A549 (cell line): Measurements from ENCODE around the gene GPX7. TPM values are rescaled to one million over a fixed set of nuclear protein-coding genes. Genes with fewer than 3 reads are reported as not detected.

Source experiments
- ATAC-seq, 2 experiments: fragments of 200-7000 bp in 1 of 2; fragments of >200 bp in 1 of 2; cut with Nextera tagmentation in 1 of 2; cut with Tn5 transposase in 1 of 2; 3 replicates each; pipeline versions ENCODE4 v1.8.0 to v1.9.1; 2018 to 2020; ENCODE audit warnings: mild to moderate bottlenecking in 1 of 2, moderate library complexity in 1 of 2
- CTCF ChIA-PET: fragments of 300-600 bp; sonication (Branson Sonifier 250); formaldehyde crosslinking; extraction: SDS; loops from one replicate; lab custom pipeline; 2021; ENCODE audit warnings: antibody characterized with exemption, inconsistent platforms; lab: Yijun Ruan, JAX
- POLR2A ChIA-PET: fragments of 350-600 bp; formaldehyde crosslinking; extraction: SDS; loops from one replicate; lab custom pipeline; 2021; ENCODE audit warnings: antibody characterized with exemption, inconsistent platforms; lab: Yijun Ruan, JAX
- DNase-seq, 2 experiments: peaks; one replicate each; pipeline versions ENCODE4 v3.0.0 to v3.0.0-alpha.2; 2011 to 2016; ENCODE audit warnings: low read depth in 1 of 2, low spot score in 1 of 2
- FAIRE-seq: peaks from 2 replicates; lab custom pipeline; 2011; peaks lifted over from hg19 to GRCh38; lab: Jason Lieb, UNC
- H3K27ac ChIP-seq, 2 experiments: fragments of >200 bp; sonication (Bioruptor Twin); formaldehyde crosslinking; 3 replicates each; pipeline ENCODE4 v1.5.1; 2016 to 2017
- H3K4me1 ChIP-seq: fragments of >200 bp; sonication (Bioruptor Twin); formaldehyde crosslinking; 3 replicates; pipeline ENCODE4 v1.6.1; 2016
- H3K4me2 ChIP-seq: fragments of >200 bp; sonication (Bioruptor Twin); formaldehyde crosslinking; 3 replicates; pipeline ENCODE4 v1.6.1; 2016
- H3K4me3 ChIP-seq: fragments of >200 bp; sonication (Bioruptor Twin); formaldehyde crosslinking; 3 replicates; pipeline ENCODE4 v1.5.1; 2016
- H3K9me3 ChIP-seq: fragments of >200 bp; sonication (Bioruptor Twin); formaldehyde crosslinking; 3 replicates; pipeline ENCODE4 v1.6.1; 2016
- ATOH8 ChIP-seq: fragments of 250-450 bp; sonication (Bioruptor Pico); IDR thresholded peaks from 2 replicates; pipeline ENCODE4 v1.5.0; 2020; ENCODE audit warnings: low read depth, mild to moderate bottlenecking, moderate library complexity
- BHLHE40 ChIP-seq: IDR thresholded peaks from 2 replicates; pipeline ENCODE4 v1.6.1; 2012; ENCODE audit warnings: low read depth, low read length, inconsistent platforms
- CHD2 ChIP-seq: fragments of 150-350 bp; IDR thresholded peaks from 2 replicates; pipeline ENCODE4 v1.6.1; 2014; ENCODE audit warnings: low read length; ENCODE audit not compliant: partially characterized antibody
- CHD4 ChIP-seq: fragments of 200-600 bp; sonication (generic); IDR thresholded peaks from 2 replicates; pipeline ENCODE4 v1.6.1; 2016; ENCODE audit warnings: antibody characterized with exemption, mild to moderate bottlenecking, borderline replicate concordance
- EHF ChIP-seq: fragments of 250-450 bp; sonication (Bioruptor Pico); IDR thresholded peaks from 2 replicates; pipeline ENCODE4 v1.5.0; 2020; ENCODE audit warnings: mild to moderate bottlenecking
- EHMT2 ChIP-seq: fragments of 200-600 bp; sonication (generic); IDR thresholded peaks from 2 replicates; pipeline ENCODE4 v1.6.1; 2016; ENCODE audit warnings: antibody characterized with exemption, low read depth, mild to moderate bottlenecking, moderate library complexity
- ESRRA ChIP-seq: fragments of 150-350 bp; IDR thresholded peaks from 2 replicates; pipeline ENCODE4 v1.6.1; 2014; ENCODE audit warnings: mild to moderate bottlenecking, low read length, borderline replicate concordance
- FOSL2 ChIP-seq, 2 experiments: fragments of 450-650 bp in 1 of 2; fragments of >200 bp in 1 of 2; sonication (Bioruptor Twin) in 1 of 2; formaldehyde crosslinking; IDR thresholded peaks; 2 replicates each; pipeline versions ENCODE4 v1.5.0 to v1.6.1; 2016 to 2020; ENCODE audit warnings: mild to moderate bottlenecking in 1 of 2, moderate library complexity in 1 of 2
- GATA3 ChIP-seq: IDR thresholded peaks from 2 replicates; pipeline ENCODE4 v1.6.1; 2012; ENCODE audit warnings: borderline replicate concordance
- HDAC2 ChIP-seq: fragments of 200-600 bp; sonication (generic); IDR thresholded peaks from 2 replicates; pipeline ENCODE4 v1.6.1; 2016
- HOXA7 ChIP-seq: fragments of 250-450 bp; sonication (Bioruptor Pico); IDR thresholded peaks from 2 replicates; pipeline ENCODE4 v1.5.0; 2020; ENCODE audit warnings: mild to moderate bottlenecking, moderate library complexity
- KDM1A ChIP-seq: fragments of 200-600 bp; sonication (generic); IDR thresholded peaks from 2 replicates; pipeline ENCODE4 v1.6.1; 2016; ENCODE audit warnings: low read depth, mild to moderate bottlenecking
- KDM5A ChIP-seq: fragments of 200-600 bp; sonication (generic); IDR thresholded peaks from 2 replicates; pipeline ENCODE4 v1.6.1; 2016; ENCODE audit warnings: antibody characterized with exemption, mild to moderate bottlenecking
- MYC ChIP-seq: IDR thresholded peaks from 2 replicates; pipeline ENCODE4 v1.6.1; 2012; ENCODE audit warnings: mild to moderate bottlenecking, inconsistent platforms, low read length, improper control_type of control experiment, borderline replicate concordance
- NR3C1 ChIP-seq: fragments of >200 bp; sonication (Bioruptor Twin); formaldehyde crosslinking; IDR thresholded peaks from 3 replicates; pipeline ENCODE4 v1.6.1; 2017
- PHF8 ChIP-seq: fragments of 200-600 bp; sonication (generic); IDR thresholded peaks from 2 replicates; pipeline ENCODE4 v1.6.1; 2016; ENCODE audit warnings: low read depth, mild to moderate bottlenecking, antibody characterized with exemption, moderate library complexity, borderline replicate concordance
- POLR2A ChIP-seq: IDR thresholded peaks from 2 replicates; pipeline ENCODE4 v1.6.1; 2012; ENCODE audit warnings: mild to moderate bottlenecking, low read length
- POLR2AphosphoS2 ChIP-seq: conservative IDR thresholded peaks from 2 replicates; pipeline ENCODE4 v1.6.1; 2012; ENCODE audit warnings: low read length, improper control_type of control experiment, inconsistent platforms
- RARB ChIP-seq: fragments of 250-450 bp; sonication (Bioruptor Pico); IDR thresholded peaks from 2 replicates; pipeline ENCODE4 v1.8.0; 2021; ENCODE audit warnings: mild to moderate bottlenecking, moderate library complexity
- RCOR1 ChIP-seq: fragments of 150-350 bp; IDR thresholded peaks from 2 replicates; pipeline ENCODE4 v1.6.1; 2014; ENCODE audit warnings: antibody characterized with exemption, low read length, low read depth
- REST ChIP-seq: fragments of 200-600 bp; sonication (generic); IDR thresholded peaks from 2 replicates; pipeline ENCODE4 v1.6.1; 2016; ENCODE audit warnings: antibody characterized with exemption, mild to moderate bottlenecking, moderate library complexity
- RFX5 ChIP-seq: fragments of 450-650 bp; IDR thresholded peaks from 2 replicates; pipeline ENCODE4 v1.7.1; 2014; ENCODE audit warnings: antibody characterized with exemption, mild to moderate bottlenecking, moderate library complexity
- SMC3 ChIP-seq: fragments of >200 bp; sonication (Bioruptor Twin); formaldehyde crosslinking; IDR thresholded peaks from 3 replicates; pipeline ENCODE4 v1.6.1; 2018; ENCODE audit warnings: inconsistent platforms
- SREBF2 ChIP-seq: fragments of 450-650 bp; IDR thresholded peaks from 2 replicates; pipeline ENCODE4 v1.6.1; 2014; ENCODE audit warnings: mild to moderate bottlenecking, moderate library complexity
- TP53 ChIP-seq: fragments of 250-450 bp; sonication (Bioruptor Pico); IDR thresholded peaks from 2 replicates; pipeline ENCODE4 v1.5.0; 2021; ENCODE audit warnings: mild to moderate bottlenecking, moderate library complexity
- WGBS: methylation state at CpG from one replicate; pipeline ENCODE4 v1.1.6; 2017; ENCODE audit errors: missing lambda C conversion rate; 5-methylcytosine and 5-hydroxymethylcytosine counted together
- polyA plus RNA-seq, 4 experiments: library from polyadenylated mRNA; depleted of rRNA in 3 of 4; stranded (reverse); fragments of >200 nt; fragmentation: RNase III in 1 of 4; extraction: RNeasy Plus Mini Kit Qiagen cat#74134 plus additional on column Dnase treatment in 1 of 4; gene quantifications; 2 replicates in 3 of 4; 3 replicates in 1 of 4; pipeline ENCODE4 v1.2.3, GENCODE V29; 2011 to 2017
- TF ChIP-seq, protein P1 (sequence below): fragments of >200 bp; sonication (Bioruptor Twin); formaldehyde crosslinking; IDR thresholded peaks from 2 replicates; pipeline ENCODE4 v1.6.1; 2016
- TF ChIP-seq, protein P2 (sequence below): fragments of 150-350 bp; IDR thresholded peaks from 2 replicates; pipeline ENCODE4 v1.6.1; 2014; ENCODE audit warnings: low read depth, mild to moderate bottlenecking, low read length
- TF ChIP-seq, protein P3 (sequence below): fragments of 450-650 bp; IDR thresholded peaks from 2 replicates; pipeline ENCODE4 v1.6.1; 2014; ENCODE audit warnings: antibody characterized with exemption
- TF ChIP-seq, protein P4 (sequence below): fragments of 250-450 bp; sonication (Bioruptor Pico); IDR thresholded peaks from 2 replicates; pipeline ENCODE4 v1.5.0; 2021; ENCODE audit warnings: mild to moderate bottlenecking, moderate library complexity, borderline replicate concordance

GPX7 gene
- polyA plus RNA-seq, 2 of the 4 experiments (the other 2 are of a cell fraction) = not detected

DNA sequence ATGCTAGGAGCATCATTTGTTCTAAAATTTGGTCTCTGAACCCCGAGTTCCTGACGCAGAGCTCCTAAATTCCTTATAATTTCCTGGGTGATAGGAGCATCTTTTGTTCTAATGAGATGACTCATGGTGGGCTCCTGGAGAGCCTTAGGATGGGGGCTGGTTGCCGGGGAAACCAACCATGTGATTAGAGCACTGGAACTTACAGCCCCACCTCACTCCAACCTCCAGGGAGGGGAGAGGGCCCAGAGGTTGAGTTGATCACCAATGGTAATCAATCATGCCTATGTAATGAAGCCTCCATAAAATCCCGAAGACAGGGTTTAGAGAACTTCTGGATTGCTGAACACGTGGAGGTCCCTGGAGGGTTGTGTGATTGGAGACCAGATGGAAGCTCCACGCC is 38.5 kb downstream of the GPX7 start:
- no peaks in the 10 kb centered on the region for H3K9me3 ChIP-seq
- no peak overlapping the region for H3K27ac ChIP-seq
- ATAC-seq (no peak), DNase-seq (no peak), FAIRE-seq (no peak)
- 63% methylated on average over 6 of the region's 6 CpGs for WGBS
- no peak overlapping the region for H3K4me3 ChIP-seq
- H3K4me1 ChIP-seq = peaks cover 4% of the 10 kb centered on the region; the same call in 1 of the 3 replicates
- ChIA-PET POLR2A (no interaction called here), CTCF (interaction anchor here (0.8 to 1.0 kb wide), 2 partner anchors 9 kb away, joined by 3 read pairs; no protein-coding TSS in a partner anchor)
- TF ChIP-seq, protein P1, sequence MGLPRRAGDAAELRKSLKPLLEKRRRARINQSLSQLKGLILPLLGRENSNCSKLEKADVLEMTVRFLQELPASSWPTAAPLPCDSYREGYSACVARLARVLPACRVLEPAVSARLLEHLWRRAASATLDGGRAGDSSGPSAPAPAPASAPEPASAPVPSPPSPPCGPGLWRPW = no peak
- no peak for TF ChIP-seq SREBF2
- no peak for TF ChIP-seq ATOH8 (CRISPR knock-in tag)
- no peak for TF ChIP-seq KDM1A
- TF ChIP-seq BHLHE40 = no peak
- TF ChIP-seq HDAC2 = no peak
- no peak for TF ChIP-seq NR3C1
- no peak for TF ChIP-seq EHF
- TF ChIP-seq CHD4 = no peak
- no peak for TF ChIP-seq RARB (CRISPR knock-in tag)
- TF ChIP-seq POLR2A = no peak
- TF ChIP-seq, protein P2, sequence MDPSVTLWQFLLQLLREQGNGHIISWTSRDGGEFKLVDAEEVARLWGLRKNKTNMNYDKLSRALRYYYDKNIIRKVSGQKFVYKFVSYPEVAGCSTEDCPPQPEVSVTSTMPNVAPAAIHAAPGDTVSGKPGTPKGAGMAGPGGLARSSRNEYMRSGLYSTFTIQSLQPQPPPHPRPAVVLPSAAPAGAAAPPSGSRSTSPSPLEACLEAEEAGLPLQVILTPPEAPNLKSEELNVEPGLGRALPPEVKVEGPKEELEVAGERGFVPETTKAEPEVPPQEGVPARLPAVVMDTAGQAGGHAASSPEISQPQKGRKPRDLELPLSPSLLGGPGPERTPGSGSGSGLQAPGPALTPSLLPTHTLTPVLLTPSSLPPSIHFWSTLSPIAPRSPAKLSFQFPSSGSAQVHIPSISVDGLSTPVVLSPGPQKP = no peak
- TF ChIP-seq, protein P3, sequence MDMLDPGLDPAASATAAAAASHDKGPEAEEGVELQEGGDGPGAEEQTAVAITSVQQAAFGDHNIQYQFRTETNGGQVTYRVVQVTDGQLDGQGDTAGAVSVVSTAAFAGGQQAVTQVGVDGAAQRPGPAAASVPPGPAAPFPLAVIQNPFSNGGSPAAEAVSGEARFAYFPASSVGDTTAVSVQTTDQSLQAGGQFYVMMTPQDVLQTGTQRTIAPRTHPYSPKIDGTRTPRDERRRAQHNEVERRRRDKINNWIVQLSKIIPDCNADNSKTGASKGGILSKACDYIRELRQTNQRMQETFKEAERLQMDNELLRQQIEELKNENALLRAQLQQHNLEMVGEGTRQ = no peak
- no peak for TF ChIP-seq PHF8
- H3K4me2 ChIP-seq = no peak overlapping the region

DNA sequence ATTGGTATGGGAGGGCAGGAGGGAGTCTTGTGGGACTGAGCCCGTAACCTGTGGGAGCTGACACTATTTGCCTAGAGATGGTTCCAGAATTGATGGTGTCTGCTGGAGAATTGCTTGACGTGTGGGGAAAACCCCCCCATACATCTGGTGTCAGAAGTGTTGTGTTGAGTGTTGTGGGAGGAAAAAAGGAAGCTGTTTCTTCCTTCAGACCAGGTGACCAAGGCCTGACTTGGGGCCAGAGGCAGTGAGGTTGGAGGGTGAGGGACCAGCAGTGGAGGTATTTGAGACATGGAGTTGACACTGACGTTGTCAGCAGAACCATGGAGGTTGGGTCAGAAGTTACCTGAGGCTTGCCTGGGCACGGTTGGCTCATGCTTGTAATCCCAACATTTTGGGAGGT is 39.1 kb downstream of the GPX7 start:
- ChIA-PET POLR2A (no interaction called here), CTCF (interaction anchor here (0.8 kb wide), 1 partner anchor 9 kb away, joined by 3 read pairs; no protein-coding TSS in a partner anchor)
- FAIRE-seq (no peak), DNase-seq (no peak)
- H3K4me2 ChIP-seq = no peak overlapping the region
- H3K4me1 ChIP-seq = peaks cover 4% of the 10 kb centered on the region; the same call in 1 of the 3 replicates
- H3K9me3 ChIP-seq = no peaks in the 10 kb centered on the region
- no peak overlapping the region for H3K27ac ChIP-seq
- WGBS = 60% methylated on average over 4 of the region's 4 CpGs
- TF ChIP-seq RCOR1 (no peak), POLR2AphosphoS2 (no peak), TP53 (CRISPR knock-in tag) (no peak), REST (no peak), SMC3 (no peak), EHMT2 (no peak), KDM5A (no peak), ESRRA (no peak), HOXA7 (no peak), CHD2 (no peak), ATOH8 (CRISPR knock-in tag) (no peak), RFX5 (no peak), EHF (no peak), FOSL2 (IDR thresholded peaks at IDR 0.05) (no peak), FOSL2 (CRISPR knock-in tag; IDR thresholded peaks at IDR 0.05) (no peak), MYC (no peak), GATA3 (no peak)
- TF ChIP-seq, protein P4, sequence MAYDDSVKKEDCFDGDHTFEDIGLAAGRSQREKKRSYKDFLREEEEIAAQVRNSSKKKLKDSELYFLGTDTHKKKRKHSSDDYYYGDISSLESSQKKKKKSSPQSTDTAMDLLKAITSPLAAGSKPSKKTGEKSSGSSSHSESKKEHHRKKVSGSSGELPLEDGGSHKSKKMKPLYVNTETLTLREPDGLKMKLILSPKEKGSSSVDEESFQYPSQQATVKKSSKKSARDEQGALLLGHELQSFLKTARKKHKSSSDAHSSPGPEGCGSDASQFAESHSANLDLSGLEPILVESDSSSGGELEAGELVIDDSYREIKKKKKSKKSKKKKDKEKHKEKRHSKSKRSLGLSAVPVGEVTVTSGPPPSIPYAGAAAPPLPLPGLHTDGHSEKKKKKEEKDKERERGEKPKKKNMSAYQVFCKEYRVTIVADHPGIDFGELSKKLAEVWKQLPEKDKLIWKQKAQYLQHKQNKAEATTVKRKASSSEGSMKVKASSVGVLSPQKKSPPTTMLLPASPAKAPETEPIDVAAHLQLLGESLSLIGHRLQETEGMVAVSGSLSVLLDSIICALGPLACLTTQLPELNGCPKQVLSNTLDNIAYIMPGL (CRISPR knock-in tag) = no peak
- TF ChIP-seq, protein P1 = no peak
- TF ChIP-seq, all 56 proteins: peak for 0
- ATAC-seq = no peak
- no peak overlapping the region for H3K4me3 ChIP-seq
